Activated CD4-positive, alpha-beta T cell treated with anti-CD3 and anti-CD28 coated beads, Interleukin-2, amount 10 ng/mL, durations not matched to agents 24 days and 14 days (primary cell): ENCODE data around the gene MPO. TPM values are rescaled to one million over a fixed set of nuclear protein-coding genes. Genes with fewer than 3 reads are reported as not detected.

Experiments used
- DNase-seq: peaks from one replicate; pipeline ENCODE4 v3.0.0; 2022
- H3K27ac Mint-ChIP-seq: one replicate; pipeline ENCODE4 v1.8.0; 2022; ENCODE audit warnings: mild to moderate bottlenecking, mixed read lengths
- H3K27me3 Mint-ChIP-seq: one replicate; pipeline ENCODE4 v1.8.0; 2022; ENCODE audit warnings: mixed read lengths
- H3K36me3 Mint-ChIP-seq: one replicate; pipeline ENCODE4 v1.8.0; 2022; ENCODE audit warnings: low read depth, mild to moderate bottlenecking, mixed read lengths
- H3K4me1 Mint-ChIP-seq: one replicate; pipeline ENCODE4 v1.8.0; 2021; ENCODE audit warnings: mixed read lengths
- H3K4me3 Mint-ChIP-seq: one replicate; pipeline ENCODE4 v1.8.0; 2022; ENCODE audit warnings: mild to moderate bottlenecking, moderate library complexity, mixed read lengths
- H3K9me3 Mint-ChIP-seq: one replicate; pipeline ENCODE4 v1.8.0; 2021; ENCODE audit warnings: mixed read lengths
- intact Hi-C: fragments of 100-400 bp; cut with micrococcal nuclease; formaldehyde crosslinking; loops from one replicate; pipeline ENCODE4 v1.15.1; 2023
- total RNA-seq: library from RNA; stranded (reverse); gene quantifications from 2 replicates; pipeline ENCODE4 v1.2.3, GENCODE V29; 2022

MPO gene
- total RNA-seq, 1 donor from 2014 or later, result not detected

DNA sequence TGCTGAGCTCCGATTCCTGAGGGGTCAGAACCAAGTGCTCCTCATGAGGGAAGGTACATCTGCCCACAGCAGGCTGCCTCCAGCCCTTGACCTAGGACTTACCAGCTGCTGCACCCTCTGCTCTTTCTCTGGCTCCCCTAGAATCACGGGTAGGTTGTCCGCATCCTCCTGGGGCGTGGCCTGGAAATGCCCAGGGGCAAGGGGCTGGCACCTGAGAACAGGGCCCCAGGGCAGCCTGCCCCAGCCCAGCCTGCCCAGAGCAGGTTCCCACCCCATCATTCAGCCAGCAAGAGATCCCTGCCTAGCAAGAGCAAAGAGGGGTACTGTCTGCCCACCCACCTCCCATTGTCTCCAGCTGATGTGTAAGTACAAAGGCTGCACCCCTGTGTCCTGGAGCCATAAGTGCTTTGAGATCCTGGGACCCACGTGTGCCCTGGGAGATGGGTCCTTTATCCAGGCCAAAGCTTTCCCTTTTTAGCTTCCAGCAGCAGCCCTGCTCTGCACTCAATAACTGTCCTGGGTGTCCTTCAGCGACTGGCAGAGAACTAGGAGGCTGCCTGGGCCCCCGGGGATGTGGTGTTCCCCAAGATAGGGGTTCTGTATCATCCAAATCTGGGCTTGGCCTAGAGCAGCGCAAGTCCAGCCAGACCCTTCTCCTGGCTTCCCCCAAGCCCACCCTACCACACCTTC is 42.8 kb upstream of the MPO start:
- DNase-seq, result no peak
- Mint-ChIP-seq H3K36me3 (peaks cover 30% of the 10 kb centered on the region), H3K27ac (peak overlapping the region; percentile 34), H3K9me3 (no peaks in the 10 kb centered on the region), H3K4me1 (peaks cover 30% of the 10 kb centered on the region), H3K4me3 (no peak overlapping the region), H3K27me3 (no peaks in the 10 kb centered on the region)
- intact Hi-C loops, result no loop called here

DNA sequence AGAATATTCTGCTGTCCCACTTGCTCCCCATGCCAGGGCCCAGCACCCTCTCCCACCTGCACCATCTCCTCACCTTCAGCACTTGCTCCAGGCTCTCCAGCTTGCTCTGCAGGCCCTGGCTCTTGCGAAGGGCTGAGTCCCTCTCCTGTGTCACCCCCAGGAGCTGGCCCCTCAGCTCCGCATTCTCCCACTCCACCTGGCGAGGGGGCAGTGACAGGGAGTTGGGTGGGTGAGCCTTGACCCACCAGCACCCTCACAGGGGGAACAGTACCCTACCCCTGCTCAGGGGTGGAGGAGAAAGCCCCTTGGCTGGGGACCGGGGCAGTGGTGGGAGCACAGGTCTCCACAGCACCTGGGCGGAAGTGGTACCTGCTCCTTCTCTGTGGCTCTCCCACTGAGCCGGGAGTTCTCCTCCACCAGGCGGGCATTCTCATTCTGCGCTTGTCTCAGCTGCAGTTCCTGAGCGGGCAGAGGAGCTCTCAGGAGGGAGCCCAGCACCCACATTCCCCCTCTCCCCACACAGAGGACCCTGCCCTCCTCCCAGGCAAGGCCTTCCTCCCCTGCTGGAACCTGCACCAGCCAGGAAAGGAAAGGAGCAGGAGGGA is 41.9 kb upstream of the MPO start:
- no peak for DNase-seq
- Mint-ChIP-seq H3K27ac (peak overlapping the region; percentile 51), H3K9me3 (no peaks in the 10 kb centered on the region), H3K27me3 (no peaks in the 10 kb centered on the region), H3K4me1 (peaks cover 26% of the 10 kb centered on the region), H3K4me3 (no peak overlapping the region), H3K36me3 (peaks cover 29% of the 10 kb centered on the region)
- intact Hi-C loops, result no loop called here

DNA sequence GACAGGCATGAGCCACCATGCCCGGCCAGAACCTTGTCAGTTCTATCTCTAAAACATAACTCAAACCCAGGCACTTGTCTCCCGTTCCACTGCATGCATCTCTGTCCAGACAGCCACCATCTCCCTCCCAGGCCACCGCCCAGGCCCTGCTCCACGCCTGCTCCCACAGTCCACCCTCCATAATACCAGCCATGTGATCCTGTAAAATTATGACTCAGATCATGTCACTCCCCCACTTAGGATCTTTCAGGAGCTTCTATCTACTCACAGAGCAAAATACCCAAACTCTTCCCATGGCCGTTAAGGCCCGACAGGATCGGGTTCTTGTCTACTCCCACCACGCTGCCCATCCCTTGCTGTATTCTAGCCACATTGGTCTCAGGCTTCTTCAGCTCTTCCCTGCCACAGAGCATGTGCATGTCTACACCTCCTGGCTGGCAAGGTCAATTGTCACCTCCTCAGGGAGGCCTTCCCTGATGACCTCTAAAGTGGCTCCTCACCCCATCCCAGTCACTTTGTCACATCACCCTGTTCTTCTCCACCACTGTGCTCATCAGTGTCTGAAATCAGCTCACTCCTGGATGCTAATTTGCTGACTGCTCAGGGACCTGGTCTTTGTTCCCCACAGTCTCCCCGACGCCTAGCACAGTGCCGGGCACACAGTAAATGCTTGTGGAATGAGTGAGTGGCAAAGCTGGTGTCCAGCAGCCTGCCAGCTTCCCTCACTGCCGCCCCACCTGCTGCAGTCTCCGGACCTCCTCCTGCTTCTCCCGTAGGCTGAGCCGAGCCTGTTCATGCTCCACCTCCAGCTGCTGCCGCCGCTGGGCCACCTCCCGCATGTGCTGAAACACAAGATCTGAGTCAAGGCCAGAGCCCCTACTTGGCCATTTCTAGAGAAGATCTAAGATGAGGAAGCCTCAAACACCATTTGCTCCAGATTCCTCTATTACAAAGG is 41.1 kb upstream of the MPO start:
- peak overlapping the region; percentile 31 for H3K27ac Mint-ChIP-seq
- intact Hi-C loops, result no loop called here
- H3K4me3 Mint-ChIP-seq, result no peak overlapping the region
- peaks cover 31% of the 10 kb centered on the region for H3K36me3 Mint-ChIP-seq
- no peaks in the 10 kb centered on the region for H3K27me3 Mint-ChIP-seq
- H3K4me1 Mint-ChIP-seq, result peaks cover 27% of the 10 kb centered on the region
- no peaks in the 10 kb centered on the region for H3K9me3 Mint-ChIP-seq
- DNase-seq, result no peak

DNA sequence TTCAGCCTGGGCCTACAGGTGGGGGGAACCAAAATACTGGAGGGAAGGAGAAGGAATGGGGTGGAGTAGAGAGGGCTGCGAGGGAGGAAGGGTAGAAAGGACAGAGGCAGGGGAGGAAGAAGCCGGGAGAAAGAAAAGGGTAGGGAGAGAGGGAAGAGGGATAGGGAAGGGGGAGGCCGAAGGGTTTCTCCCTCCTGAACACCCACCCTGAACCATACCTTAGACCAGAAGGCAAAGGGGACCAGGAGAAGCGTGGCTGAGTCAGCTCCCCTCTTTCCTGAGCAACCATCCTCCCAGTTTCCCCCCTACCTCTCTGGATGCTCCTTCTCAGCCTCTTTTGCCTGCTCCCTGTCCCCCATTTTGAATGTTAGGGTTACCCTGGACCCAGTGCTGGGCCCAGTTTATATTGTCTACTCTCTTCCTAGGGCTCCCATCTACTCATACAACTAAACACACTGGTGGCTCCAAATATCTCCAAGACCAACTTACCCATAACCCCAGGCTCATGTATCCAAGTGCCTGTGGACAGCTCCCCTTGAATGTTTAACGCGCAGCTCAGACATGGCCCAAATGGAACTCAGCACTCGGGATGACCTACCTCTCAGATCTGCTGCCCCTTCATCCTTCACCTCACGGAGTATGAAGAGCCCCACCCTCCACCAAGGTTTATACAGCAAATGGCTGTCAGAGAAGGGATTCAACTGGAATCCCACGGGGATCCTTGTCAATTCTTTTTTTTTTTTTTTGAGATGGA is 40.0 kb upstream of the MPO start:
- Mint-ChIP-seq H3K27ac (no peak overlapping the region), H3K36me3 (peaks cover 30% of the 10 kb centered on the region), H3K27me3 (no peaks in the 10 kb centered on the region), H3K9me3 (no peaks in the 10 kb centered on the region), H3K4me3 (no peak overlapping the region), H3K4me1 (peaks cover 20% of the 10 kb centered on the region)
- no peak for DNase-seq
- intact Hi-C loops, result no loop called here

DNA sequence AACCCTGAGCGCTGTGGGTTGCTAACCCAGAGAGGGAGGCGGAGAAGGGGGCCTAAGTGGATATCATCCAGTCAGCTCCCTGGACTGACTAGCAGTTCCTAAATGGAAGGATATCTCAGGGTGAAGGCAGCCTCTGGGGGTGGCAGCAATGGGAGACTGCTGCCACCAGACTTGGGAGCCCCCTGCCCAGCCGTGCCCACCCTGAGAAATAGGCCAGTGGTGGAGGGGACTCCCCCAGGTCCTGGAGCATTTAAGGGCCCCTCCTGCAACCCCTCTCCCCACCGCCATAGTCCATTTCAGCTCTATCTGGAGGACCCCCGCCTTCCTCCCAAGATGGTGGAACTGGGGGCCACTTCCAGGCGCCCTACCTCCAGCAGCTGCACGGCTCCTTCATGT is 39.4 kb upstream of the MPO start:
- Mint-ChIP-seq H3K36me3 (peaks cover 36% of the 10 kb centered on the region), H3K27me3 (no peaks in the 10 kb centered on the region), H3K4me3 (no peak overlapping the region), H3K4me1 (peaks cover 17% of the 10 kb centered on the region), H3K27ac (no peak overlapping the region), H3K9me3 (no peaks in the 10 kb centered on the region)
- no peak for DNase-seq
- intact Hi-C loops, result no loop called here

DNA sequence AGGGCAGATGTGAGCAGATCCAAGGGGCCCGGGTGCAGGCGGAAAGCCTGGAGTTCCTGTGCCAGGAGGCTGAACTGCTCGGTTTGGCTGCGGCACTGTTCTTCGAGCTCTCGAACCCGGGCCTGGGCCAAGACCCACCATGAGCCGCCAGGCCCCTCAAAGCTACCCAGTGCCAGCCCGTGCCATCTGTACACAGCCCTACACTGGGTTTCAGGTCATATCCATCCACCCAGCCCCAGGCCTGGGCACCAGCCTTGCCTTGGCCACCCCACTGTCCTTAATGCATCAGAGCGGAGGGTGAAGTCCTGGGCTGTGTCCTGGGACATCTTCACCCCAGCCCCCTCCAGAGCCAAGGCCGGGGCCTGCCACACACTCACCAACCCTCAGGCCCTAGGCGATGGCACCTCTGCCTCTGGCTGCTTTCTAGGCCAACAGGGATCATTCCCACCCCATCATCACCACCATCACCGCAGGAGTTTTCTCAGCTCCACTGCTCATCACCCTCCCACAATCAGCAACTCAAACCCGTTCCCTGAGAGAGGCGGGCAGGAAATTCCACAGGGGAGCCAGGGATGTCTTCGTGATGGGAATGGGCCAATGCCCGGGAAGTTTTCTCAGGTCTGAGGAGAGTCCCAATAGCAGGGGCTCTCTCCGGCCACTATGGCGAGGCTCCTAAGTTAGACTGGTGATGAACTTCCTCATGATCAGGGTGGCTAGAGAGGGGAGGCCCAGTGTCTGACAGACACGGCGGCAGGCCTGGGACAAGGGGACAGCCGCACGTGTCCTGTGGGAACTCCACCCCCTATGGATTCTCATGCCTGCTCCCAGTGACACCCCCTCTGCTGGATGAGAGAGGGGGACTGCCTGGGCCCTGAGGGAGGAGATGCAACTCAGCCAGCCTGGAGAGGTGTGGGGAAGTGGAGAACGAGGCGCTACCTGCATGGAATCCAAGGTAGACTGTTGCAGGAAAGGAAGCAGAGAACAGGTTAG is 38.7 kb upstream of the MPO start:
- peaks cover 15% of the 10 kb centered on the region for H3K4me1 Mint-ChIP-seq
- intact Hi-C loops, result no loop called here
- H3K36me3 Mint-ChIP-seq, result peaks cover 40% of the 10 kb centered on the region
- no peak overlapping the region for H3K27ac Mint-ChIP-seq
- H3K4me3 Mint-ChIP-seq, result no peak overlapping the region
- no peak for DNase-seq
- no peaks in the 10 kb centered on the region for H3K9me3 Mint-ChIP-seq
- no peaks in the 10 kb centered on the region for H3K27me3 Mint-ChIP-seq

DNA sequence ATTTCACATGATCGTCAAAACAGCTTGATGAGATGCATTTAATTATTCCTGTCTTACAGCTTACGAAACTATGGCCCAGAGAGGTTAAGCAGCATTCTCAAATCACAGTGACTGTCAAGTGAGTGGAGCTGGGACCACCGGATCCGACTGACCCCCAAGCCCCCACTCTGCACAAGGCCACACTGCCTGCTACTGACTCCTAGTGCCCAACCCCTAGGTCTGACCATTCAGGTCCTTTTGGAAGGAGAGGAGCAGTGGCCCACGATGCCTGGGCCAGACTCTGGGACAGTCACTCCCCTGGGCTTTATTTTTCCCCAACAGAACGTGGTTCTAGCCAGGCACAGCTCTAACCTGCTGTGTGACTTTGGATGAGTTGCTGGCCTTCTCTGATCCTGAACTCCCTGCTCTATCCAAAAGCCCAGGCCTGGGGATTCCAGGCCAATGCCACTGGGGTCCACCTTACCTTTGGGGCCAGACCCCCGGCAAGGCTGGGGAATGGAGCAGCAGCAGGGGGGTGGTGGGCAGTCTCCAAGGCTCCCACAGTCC is 38.0 kb upstream of the MPO start:
- Mint-ChIP-seq H3K9me3 (no peaks in the 10 kb centered on the region), H3K27me3 (no peaks in the 10 kb centered on the region), H3K4me1 (peaks cover 15% of the 10 kb centered on the region), H3K27ac (no peak overlapping the region), H3K4me3 (no peak overlapping the region), H3K36me3 (peaks cover 45% of the 10 kb centered on the region)
- intact Hi-C loops, result no loop called here
- no peak for DNase-seq

DNA sequence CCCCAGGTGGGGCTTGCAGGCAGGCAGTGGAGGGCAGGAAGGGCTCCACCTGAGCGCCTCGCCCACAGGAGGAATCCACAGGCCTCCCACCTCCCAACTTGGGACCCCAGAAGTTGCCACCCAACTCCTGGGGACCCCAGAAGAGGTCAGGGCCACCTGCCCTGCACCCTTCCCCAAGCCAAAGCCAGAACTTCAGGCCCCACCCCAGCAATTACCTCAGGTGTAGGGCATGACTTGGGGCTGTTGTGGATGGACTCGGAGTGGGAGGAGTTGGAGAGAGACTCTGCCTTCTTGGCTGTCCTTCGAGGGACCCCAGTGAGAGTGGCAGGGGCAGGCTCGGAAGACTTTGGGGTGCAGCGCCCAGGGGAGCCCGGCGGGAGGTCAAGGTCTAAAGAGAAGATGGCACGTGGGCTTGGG is 37.3 kb upstream of the MPO start:
- Mint-ChIP-seq H3K4me3 (no peak overlapping the region), H3K9me3 (no peaks in the 10 kb centered on the region), H3K36me3 (peaks cover 43% of the 10 kb centered on the region), H3K4me1 (peaks cover 13% of the 10 kb centered on the region), H3K27ac (peak overlapping the region; percentile 85), H3K27me3 (no peaks in the 10 kb centered on the region)
- DNase-seq, result peak; percentile 59
- intact Hi-C loops, result no loop called here

DNA sequence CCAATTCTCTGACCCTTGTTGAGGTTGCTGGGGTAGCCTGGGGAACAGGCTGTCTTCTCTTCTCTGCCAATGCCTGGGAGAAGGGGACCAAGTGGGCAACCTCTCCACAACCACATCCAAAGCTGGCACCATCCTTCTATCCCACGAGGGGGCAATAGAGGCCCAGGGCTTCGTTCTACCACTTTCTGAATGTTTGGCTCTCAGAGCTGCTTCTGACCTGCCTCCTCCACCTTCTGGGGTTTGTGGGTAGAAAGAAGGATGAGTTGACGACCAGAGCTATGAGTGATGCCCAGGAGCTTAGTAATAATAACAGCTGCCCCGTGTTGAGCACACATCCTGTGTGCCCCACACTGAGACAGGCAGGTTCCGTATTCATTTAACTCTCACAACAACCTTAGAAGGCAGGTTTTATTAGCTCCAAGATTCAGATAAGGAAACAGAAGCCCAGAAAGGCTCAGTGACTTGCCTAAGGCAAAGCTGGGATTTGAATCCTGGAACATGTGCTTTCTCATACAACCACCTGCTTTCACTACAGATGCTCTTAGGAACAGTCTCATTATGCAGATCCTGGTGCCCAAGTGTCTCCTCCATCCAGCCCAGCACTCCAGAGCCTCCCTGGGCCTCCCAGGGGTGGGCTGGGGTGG is 36.8 kb upstream of the MPO start:
- H3K9me3 Mint-ChIP-seq, result no peaks in the 10 kb centered on the region
- peaks cover 45% of the 10 kb centered on the region for H3K36me3 Mint-ChIP-seq
- no peaks in the 10 kb centered on the region for H3K27me3 Mint-ChIP-seq
- H3K27ac Mint-ChIP-seq, result peak overlapping the region; percentile 85
- peak overlapping the region; percentile 18 for H3K4me3 Mint-ChIP-seq
- H3K4me1 Mint-ChIP-seq, result peaks cover 13% of the 10 kb centered on the region
- intact Hi-C loops, result loop anchor here (1.0 kb wide), 4 partner anchors 11 to 130 kb away; partner anchors contain the start of genes RNF43 and TSPOAP1
- peak; percentile 90 for DNase-seq

DNA sequence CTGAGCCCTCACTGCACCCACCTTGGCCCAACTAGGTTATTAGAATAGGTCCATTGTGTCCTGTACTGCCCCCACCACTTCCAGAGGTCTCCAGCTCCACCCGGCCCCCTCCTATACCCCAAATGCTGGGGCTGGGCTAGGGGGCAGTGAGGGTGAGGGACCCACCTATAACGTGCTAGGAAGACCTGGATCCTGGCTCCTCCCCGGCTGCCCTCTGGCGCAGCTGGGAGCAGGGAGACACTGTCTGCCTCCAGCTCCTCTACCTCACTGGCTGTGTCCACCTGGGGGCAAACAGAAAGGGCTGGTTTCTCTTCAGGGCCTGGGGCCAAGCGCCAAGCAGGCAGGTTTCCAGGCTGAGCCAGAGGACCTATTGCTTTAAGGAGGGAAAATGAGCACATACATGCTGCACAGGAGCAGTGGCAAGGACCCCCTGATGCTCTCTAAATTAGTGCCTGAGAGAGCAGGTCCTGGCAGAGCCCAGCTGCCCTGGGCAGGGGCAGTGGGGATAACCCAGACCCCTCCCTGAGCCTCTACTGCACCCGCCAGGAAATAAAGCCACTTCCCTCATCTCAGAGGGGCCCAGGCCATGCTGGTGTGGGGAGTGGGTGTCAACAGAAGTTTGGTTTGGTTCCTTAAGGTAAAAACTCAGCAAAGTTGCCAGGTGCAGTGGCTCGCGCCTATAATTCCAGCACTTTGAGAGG is 35.7 kb upstream of the MPO start:
- intact Hi-C loops, result no loop called here
- Mint-ChIP-seq H3K4me3 (no peak overlapping the region), H3K4me1 (peaks cover 10% of the 10 kb centered on the region), H3K27me3 (no peaks in the 10 kb centered on the region), H3K27ac (no peak overlapping the region), H3K9me3 (no peaks in the 10 kb centered on the region), H3K36me3 (peaks cover 39% of the 10 kb centered on the region)
- DNase-seq, result peak; percentile 56

DNA sequence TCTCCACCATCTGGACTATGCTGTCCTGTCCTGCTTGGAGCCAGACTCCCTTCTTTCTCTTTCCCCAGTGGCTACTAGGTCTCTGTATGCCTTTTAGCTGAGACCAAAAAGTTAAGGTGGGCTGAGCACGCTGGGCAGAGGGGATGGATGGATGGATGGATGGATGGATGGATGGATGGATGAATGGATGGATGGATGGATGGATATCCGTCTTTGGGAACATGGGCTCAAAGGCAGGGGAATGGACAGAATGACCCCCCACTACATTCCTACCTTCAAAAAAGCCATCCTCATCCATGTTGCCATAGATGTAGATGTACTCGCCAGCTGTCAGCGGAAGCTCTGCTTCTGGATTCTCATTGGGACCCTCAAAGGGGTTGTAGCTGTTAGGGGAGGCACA is 35.0 kb upstream of the MPO start:
- Mint-ChIP-seq H3K4me3 (no peak overlapping the region), H3K27me3 (no peaks in the 10 kb centered on the region), H3K36me3 (peaks cover 37% of the 10 kb centered on the region), H3K27ac (no peak overlapping the region), H3K4me1 (peaks cover 10% of the 10 kb centered on the region), H3K9me3 (no peaks in the 10 kb centered on the region)
- intact Hi-C loops, result no loop called here
- DNase-seq, result no peak
